Adrenal gland (tissue), 12 donors: ENCODE results near the gene SLC30A10. TPM values are rescaled to one million over a fixed set of nuclear protein-coding genes. Genes with fewer than 3 reads are reported as not detected.
"Not testable (repeated sequence)": the region's sequence is repeated elsewhere in the genome, so short reads cannot be mapped to it uniquely, and the experiment has no call there.

Experiments used
- DNase-seq, 7 donors: peaks; one replicate each; pipeline ENCODE4 v3.0.0-alpha.2; 2019 to 2020
- H3K27ac ChIP-seq, 5 donors: fragments of 200-600 bp; sonication (generic) in 4 of 5; 1 replicate in 3 of 5; 2 replicates in 2 of 5; pipeline versions ENCODE4 v1.5.1 to v1.8.0; 2016 to 2020; ENCODE audit warnings: mild to moderate bottlenecking in 1 of 5
- H3K27me3 ChIP-seq: fragments of 200-600 bp; 2 replicates; pipeline ENCODE4 v1.8.0; 2021
- H3K36me3 ChIP-seq, 2 donors: fragments of 200-600 bp; replicated peaks in 1 of 2; 1 replicate in 1 of 2; 2 replicates in 1 of 2; pipeline versions ENCODE4 v1.5.1 to v1.8.0; 2018 to 2022
- H3K4me1 ChIP-seq, 2 donors: fragments of 200-600 bp; replicated peaks in 1 of 2; 1 replicate in 1 of 2; 2 replicates in 1 of 2; pipeline versions ENCODE4 v1.5.1 to v1.8.0; 2018 to 2021
- H3K4me3 ChIP-seq, 4 donors: fragments of 200-600 bp; sonication (generic) in 3 of 4; one replicate each; pipeline ENCODE4 v1.5.1; 2016 to 2018
- H3K9me3 ChIP-seq, 3 donors: fragments of 200-600 bp; sonication (generic) in 1 of 3; replicated peaks in 1 of 3; 1 replicate in 2 of 3; 2 replicates in 1 of 3; pipeline versions ENCODE4 v1.5.1 to v1.8.0; 2016 to 2021
- CTCF ChIP-seq, 6 experiments: fragments of 450-650 bp in 4 of 6; fragments of 200-600 bp in 2 of 6; sonication (generic) in 1 of 6; IDR thresholded peaks; 1 replicate in 5 of 6; 2 replicates in 1 of 6; pipeline versions ENCODE4 v1.5.1 to v1.8.0; 2016 to 2021; ENCODE audit warnings: antibody characterized with exemption in 6 of 6, mild to moderate bottlenecking in 2 of 6, moderate library complexity in 1 of 6
- POLR2A ChIP-seq, 2 donors: fragments of 450-650 bp; IDR thresholded peaks; one replicate each; pipeline ENCODE4 v1.6.1; 2017; ENCODE audit warnings: antibody characterized with exemption in 2 of 2, mild to moderate bottlenecking in 2 of 2, moderate library complexity in 1 of 2
- WGBS, 4 donors: extraction: QIAGEN DNeasy Blood & Tissue Kit in 2 of 4; methylation state at CpG; one replicate each; pipeline versions ENCODE4 v1.1.5 to v1.1.7; 2013 to 2017; 5-methylcytosine and 5-hydroxymethylcytosine counted together
- intact Hi-C, 2 donors: fragments of 100-400 bp; cut with DNase I; formaldehyde crosslinking; loops; one replicate each; pipeline versions ENCODE4 v1.14.1 to v1.15.0; 2022 to 2023
- polyA plus RNA-seq, 3 donors: library from polyadenylated mRNA; stranded (reverse); fragments of 200-250 nt in 2 of 3; fragments of 350-450 nt in 1 of 3; fragmentation: Illumina TruSeq in 1 of 3; extraction: RNeasy Lipid Tissue Mini Kit (QIAGEN cat#74804) in 1 of 3; gene quantifications; one replicate each; pipeline ENCODE4 v1.2.3, GENCODE V29; 2013 to 2014
- total RNA-seq, 9 donors: library from RNA; depleted of rRNA in 4 of 9; stranded (reverse); fragments of >200 nt in 4 of 9; fragments of 120-200 nt in 1 of 9; fragmentation: NEBNext Ultra II Directional in 1 of 9; extraction: Animal tissue kit (Norgen Biotek cat#: 25700) in 1 of 9; gene quantifications; one replicate each; pipeline versions ENCODE4 v1.1.0 to v1.2.4, GENCODE V29; 2013 to 2023
- donor health status: healthy with polysubstance abuse.
- donor health status: Bipolar disorder and iron deficiency.
- donor health status: DM: yes; HTN: yes; CAD: no.
- donor health status: DM: no; HTN: no; CAD: no.
- donor health status: DM: no; HTN: no; CAD: no.
- donor health status: DM: yes; HTN: yes; CAD: no.

Gene SLC30A10
- total and polyA plus RNA-seq, 12 donors: 0.13 to 19.8 (median 0.35) TPM; not detected in 1

DNA sequence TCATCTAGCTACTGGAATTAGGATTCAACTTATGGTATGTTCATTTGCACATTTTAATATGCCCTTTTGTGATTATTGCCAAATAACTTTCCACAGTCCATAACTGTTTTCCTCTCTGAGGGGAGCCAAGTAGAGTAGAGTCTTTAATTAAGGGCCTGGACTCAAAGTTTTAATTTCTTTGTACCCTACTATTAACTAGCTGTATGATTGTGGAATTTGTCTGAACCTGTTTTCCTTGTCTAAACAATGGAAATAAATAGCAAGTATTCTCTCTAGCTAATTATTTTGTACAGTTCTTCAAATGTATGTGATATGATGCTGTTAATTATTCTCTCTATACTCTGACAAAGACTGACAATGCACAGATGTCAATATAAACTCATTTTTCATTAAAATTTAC is 24.0 kb upstream of the SLC30A10 start:
- Histone ChIP-seq H3K27ac (no peak overlapping the region), H3K9me3 (no peaks in the 10 kb centered on the region), H3K36me3 (no peaks in the 10 kb centered on the region), H3K27me3 (no peaks in the 10 kb centered on the region), H3K4me1 (no peaks in the 10 kb centered on the region), H3K4me3 (no peak overlapping the region)
- DNase-seq: no peak
- TF ChIP-seq CTCF (IDR thresholded peaks at IDR 0.05) (no peak), POLR2A (IDR thresholded peaks at IDR 0.05) (no peak)
- intact Hi-C loops: no loop called here

DNA sequence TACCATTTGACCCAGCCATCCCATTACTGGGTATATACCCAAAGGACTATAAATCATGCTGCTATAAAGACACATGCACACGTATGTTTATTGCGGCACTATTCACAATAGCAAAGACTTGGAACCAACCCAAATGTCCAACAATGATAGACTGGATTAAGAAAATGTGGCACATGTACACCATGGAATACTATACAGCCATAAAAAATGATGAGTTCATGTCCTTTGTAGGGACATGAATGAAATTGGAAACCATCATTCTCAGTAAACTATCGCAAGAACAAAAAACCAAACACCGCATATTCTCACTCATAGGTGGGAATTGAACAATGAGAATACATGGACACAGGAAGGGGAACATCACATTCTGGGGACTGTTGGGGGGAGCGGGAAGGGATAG is 20.9 kb upstream of the SLC30A10 start:
- H3K27ac ChIP-seq, H3K27me3 ChIP-seq, H3K9me3 ChIP-seq, H3K36me3 ChIP-seq, DNase-seq, intact Hi-C loops, H3K4me1 ChIP-seq, H3K4me3 ChIP-seq: not testable (repeated sequence)
- 84 to 99% (median 97%) methylated on average over 3 to 5 of the region's 5 CpGs for WGBS, 4 donors

DNA sequence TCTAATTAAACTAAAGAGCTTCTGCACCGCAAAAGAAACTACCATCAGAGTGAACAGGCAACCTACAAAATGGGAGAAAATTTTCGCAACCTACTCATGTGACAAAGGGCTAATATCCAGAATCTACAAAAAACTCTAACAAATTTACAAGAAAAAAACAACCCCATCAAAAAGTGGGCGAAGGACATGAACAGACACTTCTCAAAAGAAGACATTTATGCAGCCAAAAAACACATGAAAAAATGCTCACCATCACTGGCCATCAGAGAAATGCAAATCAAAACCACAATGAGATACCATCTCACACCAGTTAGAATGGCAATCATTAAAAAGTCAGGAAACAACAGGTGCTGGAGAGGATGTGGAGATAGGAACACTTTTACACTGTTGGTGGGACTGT is 20.4 kb upstream of the SLC30A10 start:
- H3K27me3 ChIP-seq, H3K9me3 ChIP-seq, intact Hi-C loops, H3K4me3 ChIP-seq, H3K4me1 ChIP-seq, H3K36me3 ChIP-seq, DNase-seq, H3K27ac ChIP-seq: not testable (repeated sequence)
- 90 to 98% (median 95%) methylated on average over 3 of the region's 3 CpGs for WGBS, 4 donors

- no peak for TF ChIP-seq CTCF (IDR thresholded peaks at IDR 0.05)
- TF ChIP-seq POLR2A (IDR thresholded peaks at IDR 0.05): no peak
- intact Hi-C loops: no loop called here
These were observed 17.4 kb upstream of the SLC30A10 start for GRCh38 chr1:219945795-219946194.

GRCh38 chr1:219941179-219942118 is 13.1 kb upstream of the SLC30A10 start:
- Histone ChIP-seq H3K27me3 (peaks cover 12% of the 10 kb centered on the region), H3K4me3 (no peak overlapping the region), H3K4me1 (no peaks in the 10 kb centered on the region), H3K36me3 (no peaks in the 10 kb centered on the region), H3K9me3 (no peaks in the 10 kb centered on the region), H3K27ac (no peak overlapping the region)
- intact Hi-C loops: no loop called here
- no peak for TF ChIP-seq CTCF (IDR thresholded peaks at IDR 0.05)
- TF ChIP-seq POLR2A (IDR thresholded peaks at IDR 0.05): no peak
- DNase-seq: no peak
- 73 to 88% (median 83%) methylated on average over 2 of the region's 2 CpGs for WGBS, 4 donors

More at GRCh38 chr1:219945795-219946194, 17.4 kb upstream of the SLC30A10 start:
- no peak for DNase-seq
- no peaks in the 10 kb centered on the region for H3K36me3 ChIP-seq
- H3K27me3 ChIP-seq: peaks cover 12% of the 10 kb centered on the region
- no peak overlapping the region for H3K27ac ChIP-seq
- no peak overlapping the region for H3K4me3 ChIP-seq
- H3K9me3 ChIP-seq: no peaks in the 10 kb centered on the region
- H3K4me1 ChIP-seq: no peaks in the 10 kb centered on the region
